ENCODE measurements around the gene WDR4.
"Not testable (repeated sequence)": the region's sequence is repeated elsewhere in the genome, so short reads cannot be mapped to it uniquely, and the experiment has no call there.

The WDR4 gene

DNA sequence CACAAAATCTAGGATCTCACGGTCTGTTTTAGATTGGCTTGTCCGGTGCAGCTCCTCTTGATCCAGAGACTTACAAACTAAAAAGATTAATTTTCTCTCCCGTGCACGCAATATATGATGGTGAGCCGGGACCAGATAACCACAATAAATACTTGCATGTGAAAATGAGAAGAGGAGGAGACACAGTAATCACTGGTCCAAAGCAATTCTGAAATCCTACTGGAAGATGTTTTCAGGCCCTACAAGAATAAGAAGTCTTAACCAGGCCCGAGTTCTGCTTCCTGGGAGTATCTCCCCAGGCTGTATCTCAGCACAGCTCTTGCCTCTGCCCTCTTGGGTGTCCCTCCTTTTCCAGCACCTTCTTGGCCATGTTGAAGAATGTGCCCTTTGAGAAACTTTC, 1.0 kb upstream of the WDR4 start:
- no peak for DNase-seq (ENCODE audit: low read depth, low spot score)

DNA sequence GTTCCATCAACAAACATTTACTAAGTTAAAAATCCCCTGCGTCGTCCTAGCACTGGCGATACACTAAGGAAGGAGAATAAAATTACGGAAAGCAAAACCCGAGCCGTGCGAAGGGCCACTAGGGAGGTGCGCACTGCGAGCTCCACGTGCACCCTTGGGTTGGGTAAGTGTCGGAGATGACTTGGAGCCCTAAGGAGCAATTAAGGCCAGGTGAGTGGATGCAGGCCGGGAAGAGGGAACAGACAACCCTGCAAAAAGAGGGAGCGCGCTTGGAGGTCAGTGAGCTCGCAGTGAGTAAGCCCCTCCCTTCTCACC, 704 bp downstream of the WDR4 start:
- no peak for DNase-seq (ENCODE audit: low read depth, low spot score)

DNA sequence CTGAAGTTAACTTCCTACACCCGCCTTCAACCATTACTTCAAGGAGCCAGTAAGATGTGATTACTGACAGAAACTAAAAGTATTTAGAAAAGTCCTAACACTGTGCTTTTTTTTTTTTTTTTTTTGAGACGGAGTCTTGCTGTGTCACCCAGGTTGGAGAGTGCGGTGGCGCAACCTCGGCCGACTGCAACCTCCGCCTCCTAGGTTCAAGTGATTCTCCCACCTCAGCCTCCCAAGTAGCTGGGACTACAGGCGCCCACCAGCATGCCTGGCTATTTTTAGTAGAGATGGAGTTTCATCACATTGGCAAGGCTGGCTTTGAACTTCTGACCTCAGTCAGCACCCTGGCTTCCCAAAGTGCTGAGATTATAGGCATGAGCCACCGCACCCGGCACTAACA, 3.5 kb downstream of the WDR4 start:
- DNase-seq (ENCODE audit: low read depth, low spot score): not testable (repeated sequence)

DNA sequence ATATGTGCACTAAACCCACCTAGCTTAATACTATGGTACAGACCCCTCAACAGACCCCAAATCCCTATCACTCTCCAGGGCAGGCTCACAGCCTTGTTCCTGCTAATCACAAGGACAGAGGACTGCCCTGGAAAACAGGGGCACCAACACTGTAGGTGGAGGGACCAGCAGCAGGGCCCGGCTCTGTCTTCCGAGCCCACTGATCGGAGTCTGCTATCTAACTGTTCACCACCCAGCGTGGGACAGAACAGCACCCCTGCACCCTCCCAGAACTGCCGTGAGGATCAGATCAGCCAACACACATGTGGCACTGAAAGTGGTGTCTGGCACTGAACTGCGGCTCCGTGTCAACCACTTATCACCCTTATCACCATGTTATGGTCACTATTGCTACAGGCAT, 6.2 kb downstream of the WDR4 start:
- no peak for DNase-seq (ENCODE audit: low read depth, low spot score)

DNA sequence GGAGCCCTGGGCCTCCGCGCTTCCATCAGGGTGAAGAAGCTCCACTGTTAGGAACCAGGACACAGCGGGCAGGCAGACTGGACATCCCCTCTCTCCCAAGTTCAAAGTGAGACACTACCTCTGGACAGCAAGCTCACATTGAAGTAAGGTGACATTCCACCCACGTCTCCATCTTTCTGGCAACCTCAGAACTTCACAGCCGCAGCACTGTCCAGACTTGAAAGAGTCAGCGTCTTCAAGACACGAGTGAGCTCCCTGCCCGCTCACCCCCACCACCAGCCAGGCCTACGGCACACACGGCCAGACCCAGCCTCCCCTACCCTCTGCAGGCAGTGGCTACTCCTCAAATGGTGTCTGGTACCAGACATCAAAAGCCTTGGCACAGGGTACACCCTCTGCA, 11.1 kb downstream of the WDR4 start:
- DNase-seq (ENCODE audit: low read depth, low spot score): no peak

DNA sequence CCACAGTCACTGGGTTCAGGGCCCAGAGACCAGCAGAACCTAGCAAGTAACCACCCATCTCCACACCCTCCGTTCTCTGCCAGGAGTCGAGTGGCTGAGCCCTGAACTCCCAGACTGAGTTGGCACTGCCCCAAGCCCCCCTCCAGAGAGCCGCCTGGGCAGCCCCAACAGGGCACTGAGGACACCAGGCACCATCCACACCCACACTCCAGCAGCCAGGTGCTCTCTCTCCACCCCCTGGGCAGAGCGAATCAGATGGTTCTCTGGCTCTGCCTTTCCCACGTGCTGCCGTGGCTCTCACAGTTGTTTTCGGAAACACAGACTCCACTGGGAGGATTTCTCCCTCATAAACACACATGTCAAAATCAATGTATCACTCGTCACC, 13.6 kb downstream of the WDR4 start:
- DNase-seq (ENCODE audit: low read depth, low spot score): no peak

DNA sequence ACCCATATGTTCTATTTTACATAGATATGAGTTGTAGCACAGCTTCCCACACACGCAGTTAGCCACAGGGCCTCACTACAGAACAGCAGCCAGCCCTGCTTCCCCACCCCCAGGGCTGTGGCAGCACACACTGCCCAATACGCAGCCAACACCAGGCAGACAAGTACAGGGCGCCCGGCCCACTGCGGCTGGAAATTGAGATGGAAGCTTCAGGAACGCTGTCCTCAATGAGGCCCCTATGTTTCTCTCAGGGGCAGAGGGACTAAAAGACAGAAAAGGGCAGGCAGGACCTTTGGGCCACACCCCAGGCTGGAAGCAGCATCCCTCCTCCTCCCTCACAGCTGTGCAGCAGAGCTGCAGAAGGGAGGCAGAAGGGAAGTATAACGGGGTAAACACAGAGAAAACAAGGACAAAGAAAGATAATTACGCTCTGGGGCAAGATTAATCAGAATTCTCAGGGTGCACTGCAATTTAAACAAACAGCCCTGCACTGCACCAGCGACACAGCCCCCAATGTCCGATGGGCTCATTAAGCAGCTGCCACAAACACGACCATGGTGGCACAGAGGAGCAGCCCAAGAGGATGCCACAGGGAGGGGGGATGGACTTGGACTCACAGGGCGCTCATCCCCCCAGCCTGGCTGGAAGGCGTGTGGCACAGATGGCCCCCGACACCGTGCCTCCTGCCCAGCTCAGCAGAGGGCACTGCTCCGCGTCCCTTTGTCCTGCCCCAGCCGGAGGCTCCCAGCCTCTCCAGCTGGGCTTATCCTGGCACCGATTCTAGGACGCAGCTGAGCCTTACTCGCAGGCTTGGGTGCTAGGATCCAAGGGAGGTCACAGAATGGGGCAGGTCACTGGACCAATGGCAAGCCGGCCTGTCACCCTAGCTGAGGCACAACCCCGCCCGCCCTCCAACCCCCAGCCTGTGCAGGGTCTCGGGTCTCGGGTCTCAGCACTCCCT, 14.2 kb downstream of the WDR4 start:
- no peak for DNase-seq (ENCODE audit: low read depth, low spot score)

DNA sequence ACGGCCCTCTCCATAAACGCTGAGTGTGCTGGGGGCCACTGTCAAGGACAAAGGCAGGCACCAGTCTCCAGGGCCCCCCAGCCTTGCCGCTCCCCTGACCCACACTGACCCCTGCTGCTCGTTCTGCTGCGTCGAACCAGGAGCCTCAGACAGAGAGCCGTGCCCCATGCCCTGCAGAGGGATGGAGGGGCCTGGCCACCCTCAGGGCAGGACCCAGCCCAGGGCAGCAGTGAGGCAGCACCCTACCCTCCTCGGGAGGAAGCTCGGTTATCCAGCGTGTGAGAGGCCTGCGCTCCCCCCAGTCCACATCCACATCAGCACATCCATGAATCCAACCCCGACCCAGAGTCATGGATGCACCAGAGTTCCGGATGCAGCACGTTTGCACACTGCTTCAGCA, 15.1 kb downstream of the WDR4 start:
- no peak for DNase-seq (ENCODE audit: low read depth, low spot score)

DNA sequence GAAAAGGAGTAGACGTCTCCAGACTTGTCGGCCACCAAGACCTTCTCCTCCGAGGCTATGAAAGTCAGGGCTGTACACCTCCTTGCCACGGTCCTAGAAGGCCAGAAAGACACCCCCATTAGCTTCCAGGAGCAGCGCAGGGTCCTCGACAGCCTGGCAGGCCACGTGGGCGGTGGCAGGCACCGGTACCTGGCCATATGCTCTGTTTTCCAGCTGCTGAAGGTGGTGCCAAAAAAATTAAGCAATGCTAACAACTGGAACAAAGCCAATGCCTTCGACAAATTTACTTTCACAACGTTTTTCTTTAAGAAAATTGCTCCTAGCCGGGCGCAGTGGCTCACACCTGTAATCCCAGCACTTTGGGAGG, 15.9 kb downstream of the WDR4 start:
- DNase-seq (ENCODE audit: low read depth, low spot score): no peak

DNA sequence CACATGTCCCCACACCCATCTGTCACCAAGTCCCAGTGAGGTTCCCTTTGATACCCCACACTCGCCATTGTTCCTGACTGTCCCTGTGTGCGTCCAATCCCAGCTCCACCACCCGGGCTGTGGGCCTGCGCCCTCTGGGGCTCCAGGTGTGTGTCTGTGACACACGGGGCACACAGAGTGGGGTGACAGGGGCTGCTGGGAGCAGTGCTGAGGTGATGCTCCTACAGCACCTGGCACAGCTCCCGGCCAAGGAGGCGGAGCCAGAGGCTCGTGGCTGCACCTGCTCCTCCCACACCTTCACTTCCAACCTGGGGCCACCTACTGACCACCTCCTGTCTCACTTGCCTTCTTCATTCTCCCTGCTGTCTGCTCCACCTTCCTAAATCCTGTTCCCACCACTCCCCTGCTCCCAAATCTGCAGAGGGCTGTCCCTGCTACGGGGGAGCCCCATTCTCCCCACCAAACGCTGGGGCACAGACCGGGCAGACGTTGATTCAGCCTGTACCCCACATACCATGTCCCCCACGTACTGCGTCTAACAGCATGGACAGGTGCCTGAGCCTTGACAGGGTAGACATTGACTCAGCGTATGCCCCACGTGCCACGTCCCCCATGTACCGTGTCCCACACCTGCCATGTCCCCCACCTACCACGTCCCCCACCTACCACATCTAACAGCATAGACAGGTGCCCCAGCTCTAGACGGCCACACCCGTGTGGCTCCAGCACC, 16.4 kb downstream of the WDR4 start:
- DNase-seq (ENCODE audit: low read depth, low spot score): peak; percentile 49

DNA sequence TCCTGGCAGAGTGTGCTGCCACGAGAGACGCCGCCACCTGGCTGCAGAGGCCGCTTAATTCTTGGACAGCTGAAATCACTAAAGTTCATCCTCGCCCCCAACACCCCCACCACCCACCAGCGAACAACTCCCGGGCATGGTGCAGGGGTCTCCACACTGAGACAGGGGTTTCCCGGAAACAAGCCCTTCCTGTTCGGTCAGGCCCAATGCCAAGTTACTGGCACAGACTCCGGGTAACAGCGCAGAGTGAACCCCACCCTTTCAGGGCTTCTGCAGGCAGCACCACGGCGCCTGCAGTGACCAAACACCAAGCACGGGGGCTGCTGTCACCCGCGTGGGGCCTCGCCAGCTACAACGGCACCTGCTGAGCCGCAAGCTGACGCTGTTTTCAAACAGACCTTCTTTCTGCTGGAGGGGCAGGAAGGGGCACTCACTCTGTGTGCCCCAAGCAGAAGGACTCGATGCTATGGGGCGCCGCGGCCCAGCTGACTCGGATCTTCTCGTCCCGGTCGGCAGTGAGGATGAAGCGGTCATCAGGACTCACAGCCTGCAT, 17.4 kb downstream of the WDR4 start:
- no peak for DNase-seq (ENCODE audit: low read depth, low spot score)

DNA sequence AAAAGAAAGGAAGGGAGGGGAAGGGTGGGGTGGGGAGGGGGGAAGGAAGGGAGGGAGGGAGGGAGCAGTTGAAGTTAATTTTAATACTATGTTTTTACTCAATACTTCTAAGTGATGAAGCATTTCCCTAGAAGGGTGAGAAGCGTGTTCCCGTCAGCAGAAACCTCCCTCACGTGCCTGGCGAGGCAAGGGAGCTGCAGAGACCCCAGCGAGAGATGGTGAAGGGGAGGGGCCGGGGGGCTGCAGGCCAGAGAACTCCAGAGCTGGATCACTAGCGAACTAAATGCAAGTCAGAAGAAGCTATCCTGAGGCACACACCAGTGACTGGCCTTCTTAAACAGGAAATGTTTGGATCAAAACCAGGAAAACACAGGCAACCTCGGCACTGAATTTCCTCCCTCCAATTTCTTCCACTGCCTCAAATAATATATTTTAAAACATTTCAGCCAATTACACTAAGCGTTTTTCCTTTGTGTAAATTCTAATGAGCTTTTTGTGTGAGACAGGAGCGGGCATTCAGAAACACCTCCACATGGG, 18.0 kb downstream of the WDR4 start:
- no peak for DNase-seq (ENCODE audit: low read depth, low spot score)

DNA sequence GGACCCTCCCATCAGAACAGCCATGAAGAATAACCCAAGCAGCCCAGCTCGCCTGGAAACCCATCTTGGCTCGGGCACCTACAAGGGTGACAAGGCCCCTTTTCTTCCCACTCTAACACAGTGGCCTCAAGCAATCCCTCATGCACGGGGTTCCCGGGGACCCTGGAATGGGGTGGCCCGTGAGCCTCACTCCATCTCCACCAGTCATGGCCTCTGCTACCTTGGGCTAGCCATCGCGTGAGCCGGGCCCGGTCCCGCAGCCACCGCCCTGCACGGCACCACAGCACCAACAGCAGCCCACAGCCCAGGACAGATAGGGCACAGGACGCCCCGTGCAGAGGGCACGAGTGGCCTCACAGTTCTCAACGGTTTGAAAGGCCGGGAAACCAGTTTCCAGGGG, 19.0 kb downstream of the WDR4 start:
- no peak for DNase-seq (ENCODE audit: low read depth, low spot score)

DNA sequence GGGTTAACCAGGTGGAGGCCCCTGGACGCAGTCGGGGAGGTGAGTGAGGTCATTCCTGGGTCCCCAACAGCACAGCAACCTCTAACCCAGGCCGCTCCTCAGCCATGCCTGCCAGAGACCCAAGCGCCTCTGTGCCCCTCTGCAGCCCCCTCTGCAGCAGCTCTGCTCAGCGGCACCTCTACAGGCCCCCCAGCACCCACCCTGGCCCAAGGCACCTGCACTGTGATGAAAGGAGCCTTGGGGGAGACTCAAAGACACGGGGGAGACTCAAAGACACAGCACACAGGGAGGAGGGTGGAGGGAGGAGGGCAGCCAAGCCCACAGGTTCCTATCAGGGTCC, 19.5 kb downstream of the WDR4 start:
- no peak for DNase-seq (ENCODE audit: low read depth, low spot score)

DNA sequence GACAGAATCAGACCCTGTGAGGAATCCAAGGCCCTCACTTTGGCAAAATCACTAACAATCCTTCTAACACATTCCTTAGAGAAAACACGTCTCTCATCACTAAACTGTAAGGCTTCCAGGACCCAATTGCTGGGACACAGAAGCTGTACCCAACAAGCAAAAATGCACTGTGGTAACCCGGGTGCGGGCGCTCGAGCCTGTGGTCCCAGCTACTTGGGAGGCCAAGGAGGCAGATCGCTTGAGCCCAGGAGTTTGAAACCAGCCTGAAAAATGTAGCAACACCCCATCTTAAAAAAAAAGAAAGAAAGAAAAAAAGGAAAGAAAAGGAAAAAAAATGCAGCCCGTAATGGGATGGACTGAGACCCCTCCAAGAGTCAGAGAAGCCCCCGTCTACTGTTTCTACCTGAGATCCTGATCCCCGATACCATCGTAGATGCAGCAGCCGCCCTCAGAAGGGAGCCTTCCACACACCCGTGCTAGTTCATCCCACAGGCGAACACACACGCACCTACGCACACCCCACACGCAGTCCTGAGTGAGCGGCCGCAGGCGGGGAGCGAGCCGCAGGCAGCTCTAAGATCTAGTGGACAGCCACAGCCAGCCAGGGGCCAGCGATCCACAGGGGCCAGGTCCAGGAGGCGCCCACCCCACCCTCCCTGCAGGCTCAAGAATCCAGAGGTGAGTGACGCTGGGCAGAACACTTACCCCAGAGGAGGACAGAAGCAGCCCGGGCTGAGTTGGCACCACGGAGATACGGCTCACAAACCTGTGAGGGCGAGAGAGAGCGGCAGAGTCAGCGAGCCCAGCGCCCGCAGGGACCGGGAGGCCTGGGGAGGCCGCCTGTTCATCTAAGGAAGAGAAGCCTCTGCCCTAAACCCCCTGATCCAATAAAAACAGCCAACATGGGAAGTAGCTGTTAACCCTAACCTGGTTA, 20.1 kb downstream of the WDR4 start:
- DNase-seq (ENCODE audit: low read depth, low spot score): no peak

DNA sequence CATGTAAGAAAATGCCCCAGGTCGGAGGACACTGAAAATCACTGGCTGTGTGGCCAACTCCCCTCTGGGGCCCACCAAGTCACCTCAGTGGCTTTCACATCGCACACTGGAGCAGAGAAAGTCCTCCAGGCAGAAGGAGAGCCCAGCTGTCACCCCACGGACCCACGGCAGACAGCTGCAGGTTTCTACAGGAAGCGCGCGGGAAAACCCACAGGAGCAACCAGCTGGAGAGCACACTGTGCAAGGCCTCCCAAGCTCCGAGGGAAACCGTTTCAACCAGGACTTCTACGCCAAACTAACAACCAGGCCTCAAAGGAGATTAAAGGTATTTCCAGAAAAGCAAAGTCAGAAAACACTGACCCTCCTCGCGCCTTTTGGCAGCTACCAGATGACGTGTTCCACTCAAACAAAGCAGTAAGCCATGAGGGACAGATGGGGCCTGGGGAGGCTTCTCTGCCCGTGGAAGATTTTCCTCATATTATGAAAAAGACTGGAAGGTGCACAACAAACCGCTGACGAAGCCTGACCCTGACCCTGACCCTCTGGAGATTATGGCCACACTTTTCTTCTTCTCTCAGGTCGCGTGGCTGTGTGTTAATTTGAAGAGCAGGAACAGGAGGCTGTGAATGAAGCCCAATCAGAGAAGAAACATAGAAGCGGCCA, 21.0 kb downstream of the WDR4 start:
- no peak for DNase-seq (ENCODE audit: low read depth, low spot score)

DNA sequence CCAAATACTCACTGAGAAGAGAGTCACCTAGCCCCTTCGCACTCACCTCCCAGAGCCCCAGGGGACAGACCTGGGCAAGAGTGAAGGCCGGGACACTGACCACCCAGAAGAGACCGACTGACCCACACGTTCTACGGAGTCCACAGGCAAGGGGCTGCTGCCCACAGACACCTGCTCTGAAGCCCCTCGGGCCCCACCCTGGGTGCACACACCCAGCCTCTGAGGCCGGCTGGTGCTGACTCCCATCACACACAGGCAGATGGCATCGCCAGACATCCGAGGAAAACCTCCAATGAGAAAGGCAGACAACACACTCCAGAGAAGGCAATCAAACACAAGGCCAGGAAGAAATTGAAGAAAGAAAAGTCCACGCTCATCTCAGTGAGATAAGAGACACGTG, 22.1 kb downstream of the WDR4 start:
- no peak for DNase-seq (ENCODE audit: low read depth, low spot score)

DNA sequence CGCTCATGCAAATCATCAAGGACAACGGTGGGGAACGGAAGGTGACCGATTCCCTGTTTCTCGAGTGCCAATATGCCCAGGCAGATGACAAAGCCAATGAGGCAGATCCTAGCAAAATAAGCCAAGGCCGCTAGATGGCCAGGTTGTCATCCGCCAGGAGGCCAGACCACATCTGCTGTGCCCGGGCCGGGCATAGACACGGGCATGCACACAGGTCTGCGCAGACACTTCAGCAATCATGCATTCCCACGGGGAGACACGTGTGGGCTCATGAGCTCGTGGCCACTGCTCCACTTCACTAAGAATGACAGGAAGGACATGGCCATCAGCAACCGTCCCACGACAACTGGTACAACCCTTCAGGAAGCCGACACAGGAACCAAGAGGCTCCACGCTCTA, 23.4 kb downstream of the WDR4 start:
- DNase-seq (ENCODE audit: low read depth, low spot score): no peak

DNA sequence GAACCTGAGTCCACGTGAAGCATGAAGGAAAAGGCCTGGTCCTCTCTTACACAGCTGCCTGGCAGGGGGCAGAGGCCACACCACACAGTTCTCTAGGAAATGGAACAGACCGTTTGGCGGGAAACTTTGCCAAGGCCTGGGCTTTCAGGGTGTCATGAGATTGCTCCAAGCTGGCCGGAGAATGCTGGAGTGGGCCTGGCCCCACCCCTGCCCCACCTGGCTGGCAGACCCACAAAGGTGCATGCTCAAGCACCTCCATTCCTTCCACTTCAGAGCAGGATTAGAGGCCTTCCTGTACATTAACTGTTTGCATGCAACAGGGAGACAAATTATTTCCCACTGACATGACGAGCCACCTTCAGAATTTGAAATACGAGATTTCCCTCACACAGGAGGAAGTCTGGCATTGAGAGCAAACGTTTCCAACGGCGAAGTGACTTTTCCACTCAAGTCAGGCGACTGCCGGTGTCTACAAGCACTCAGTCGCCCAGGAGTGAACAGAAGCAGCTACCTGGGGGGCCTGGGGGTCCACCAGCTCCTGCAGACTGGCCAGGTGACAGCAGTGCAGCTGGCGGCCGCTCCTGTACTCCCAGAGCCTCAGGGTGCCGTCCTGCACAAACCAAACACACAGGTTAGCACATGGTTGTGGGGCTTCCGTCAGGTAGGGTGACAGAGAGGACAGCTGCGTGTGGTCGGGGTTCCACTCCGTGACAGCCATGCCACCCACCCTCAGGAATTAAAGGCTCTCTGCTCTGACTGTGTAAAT, 24.0 kb downstream of the WDR4 start:
- no peak for DNase-seq (ENCODE audit: low read depth, low spot score)

DNA sequence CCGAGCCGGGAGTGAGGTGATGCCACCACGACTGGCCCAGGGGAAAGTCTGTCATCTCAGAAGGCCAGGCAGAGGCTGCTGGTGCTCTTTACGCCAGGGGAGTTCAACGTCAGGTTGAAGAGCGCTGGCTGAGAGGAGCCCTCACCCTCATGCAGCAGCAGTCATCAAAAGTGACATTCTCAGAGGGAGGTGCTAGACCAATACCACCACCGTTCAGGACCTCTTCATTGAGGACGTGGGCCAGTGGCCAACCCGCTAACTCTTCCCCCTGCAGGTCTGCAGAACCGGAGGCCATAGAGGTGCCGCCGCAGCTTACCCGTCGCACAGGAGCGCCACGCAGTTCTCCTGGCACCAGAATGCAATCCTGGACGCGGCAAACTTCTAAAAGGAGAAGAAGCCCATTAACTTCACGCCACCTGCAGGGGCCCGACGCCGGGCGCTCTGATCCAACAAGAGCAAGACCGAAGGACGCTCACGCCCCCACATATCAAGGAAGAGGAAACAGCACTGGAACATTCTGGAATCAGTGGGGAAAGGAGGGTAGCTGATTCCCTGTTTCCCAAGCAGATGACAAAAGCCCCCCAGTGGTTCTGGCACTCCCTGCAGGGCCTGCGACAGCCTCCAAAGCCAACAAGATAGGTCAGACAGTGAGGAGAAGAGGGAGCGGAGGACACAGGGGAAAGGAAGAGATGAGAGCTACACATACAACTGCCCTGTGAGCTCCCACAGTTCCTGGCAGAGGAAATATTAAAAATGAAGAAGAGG, 24.9 kb downstream of the WDR4 start:
- no peak for DNase-seq (ENCODE audit: low read depth, low spot score)

Measured in ELF-1 (cell line).